Stimulated activated naive CD8-positive, alpha-beta T cell treated with anti-CD3 and anti-CD28 coated beads, Interleukin-15, Interleukin-2, amounts not matched to agents 100 ng/mL and 50 ng/mL, for 24 hours (primary cell): Measurements from ENCODE around the gene MAML3.

Source experiments
- H3K27ac Mint-ChIP-seq: one replicate; pipeline ENCODE4 v1.8.0; 2021; ENCODE audit warnings: mild to moderate bottlenecking, mixed read lengths
- H3K27me3 Mint-ChIP-seq: one replicate; pipeline ENCODE4 v1.8.0; 2021; ENCODE audit warnings: mixed read lengths
- H3K36me3 Mint-ChIP-seq: one replicate; pipeline ENCODE4 v1.8.0; 2021; ENCODE audit warnings: low read depth, mixed read lengths
- H3K4me1 Mint-ChIP-seq: one replicate; pipeline ENCODE4 v1.8.0; 2021; ENCODE audit warnings: low read depth, mixed read lengths
- H3K4me3 Mint-ChIP-seq: one replicate; pipeline ENCODE4 v1.8.0; 2021; ENCODE audit warnings: mild to moderate bottlenecking, mixed read lengths
- H3K9me3 Mint-ChIP-seq: one replicate; pipeline ENCODE4 v1.8.0; 2021; ENCODE audit warnings: mixed read lengths

MAML3 gene

GRCh38 chr4:139669335-139669734 lies 484.6 kb downstream of the MAML3 start:
- H3K27ac Mint-ChIP-seq, result no peak overlapping the region
- H3K9me3 Mint-ChIP-seq, result no peaks in the 10 kb centered on the region
- no peaks in the 10 kb centered on the region for H3K36me3 Mint-ChIP-seq
- H3K4me1 Mint-ChIP-seq, result peaks cover 20% of the 10 kb centered on the region
- H3K27me3 Mint-ChIP-seq, result no peaks in the 10 kb centered on the region
- no peak overlapping the region for H3K4me3 Mint-ChIP-seq

GRCh38 chr4:139668658-139669201 lies 485.3 kb downstream of the MAML3 start:
- Mint-ChIP-seq H3K4me3 (no peak overlapping the region), H3K9me3 (no peaks in the 10 kb centered on the region), H3K36me3 (no peaks in the 10 kb centered on the region), H3K27ac (no peak overlapping the region), H3K27me3 (no peaks in the 10 kb centered on the region), H3K4me1 (peaks cover 20% of the 10 kb centered on the region)

- Mint-ChIP-seq H3K27me3 (no peaks in the 10 kb centered on the region), H3K4me1 (peaks cover 20% of the 10 kb centered on the region), H3K4me3 (no peak overlapping the region), H3K27ac (no peak overlapping the region), H3K36me3 (no peaks in the 10 kb centered on the region), H3K9me3 (no peaks in the 10 kb centered on the region)
These were observed 485.9 kb downstream of the MAML3 start for GRCh38 chr4:139668036-139668435.
